ENCODE data around the gene CHP1. TPM values are rescaled to one million over a fixed set of nuclear protein-coding genes. Genes with fewer than 3 reads are reported as not detected.

The CHP1 gene
- total and polyA plus RNA-seq, 2 of the 8 experiments (the other 6 are each of a cell fraction or from before 2014, with no cell fraction given), result 45.2 to 89.0 TPM

- FAIRE-seq, result no peak
- TF ChIP-seq KDM5A (IDR thresholded peaks at IDR 0.05; ENCODE audit: low read length) (no peak), USF2 (IDR thresholded peaks at IDR 0.05; ENCODE audit: low read length) (no peak), CTCF (IDR thresholded peaks at IDR 0.05; ENCODE audit: control extremely low read depth in 1 of 3, insufficient read depth in 1 of 3, low read depth in 1 of 3, low read length in 3 of 3) (no peak), EP300 (IDR thresholded peaks at IDR 0.05; ENCODE audit: borderline replicate concordance in 1 of 2, low read depth in 2 of 2, low read length in 2 of 2) (no peak), CHD1 (IDR thresholded peaks at IDR 0.05; ENCODE audit: low read depth, low read length) (no peak), CREB1 (IDR thresholded peaks at IDR 0.05) (no peak), SUZ12 (IDR thresholded peaks at IDR 0.05; ENCODE audit: low read length) (no peak), RFX5 (IDR thresholded peaks at IDR 0.05; ENCODE audit: borderline replicate concordance, low read depth, low read length) (no peak), SIN3A (conservative IDR thresholded peaks at IDR 0.05 in 1 of 2, IDR thresholded peaks at IDR 0.05 in 1 of 2; ENCODE audit: low read depth in 1 of 2, low read length in 2 of 2) (no peak)
These were observed 25.5 kb downstream of the CHP1 start for GRCh38 chr15:41256577-41257038.

More at GRCh38 chr15:41256577-41257038, 25.5 kb downstream of the CHP1 start:
- Histone ChIP-seq H4K91ac (replicated peaks; ENCODE audit: insufficient read length, low read length) (no peak overlapping the region), H2AFZ (ENCODE audit: low read length) (no peak overlapping the region), H2BK120ac (replicated peaks; ENCODE audit: low read depth, low read length) (no peak overlapping the region), H4K5ac (ENCODE audit: insufficient read length, low read depth, low read length) (no peak overlapping the region), H3K27me3 (replicated peaks in 1 of 4; ENCODE audit: control insufficient read depth in 3 of 4, extremely low read depth in 1 of 4, insufficient read depth in 3 of 4, low read length in 3 of 4) (no peaks in the 10 kb centered on the region), H3K4me3 (ENCODE audit: extremely low read depth in 1 of 4, insufficient read depth in 2 of 4, low read depth in 3 of 4, low read length in 4 of 4) (no peak overlapping the region), H3K4me1 (replicated peaks in 1 of 4; ENCODE audit: control insufficient read depth in 3 of 4, insufficient read depth in 4 of 4, low read length in 3 of 4) (no peaks in the 10 kb centered on the region), H3K23me2 (ENCODE audit: low read depth, low read length) (no peaks in the 10 kb centered on the region), H3K4ac (replicated peaks; ENCODE audit: insufficient read length, low read depth, low read length) (no peak overlapping the region), H3K9ac (replicated peaks in 1 of 4; ENCODE audit: extremely low read depth in 1 of 4, low read depth in 3 of 4, low read length in 3 of 4) (no peak overlapping the region), H2BK20ac (ENCODE audit: low read length) (no peak overlapping the region), H3K18ac (ENCODE audit: extremely low read depth, low read length) (no peak overlapping the region), H2BK15ac (ENCODE audit: low read length) (no peak overlapping the region), H3K23ac (ENCODE audit: insufficient read length) (no peak overlapping the region), H3K27ac (ENCODE audit: low read depth, low read length) (no peak overlapping the region), H3K36me3 (ENCODE audit: control insufficient read depth in 2 of 4, insufficient read depth in 4 of 4, low read length in 3 of 4) (peaks cover 0 to 6% (median 0%) of the 10 kb centered on the region in 4 experiments; a peak in 2 of 8 replicates), H4K8ac (ENCODE audit: extremely low read depth, insufficient read depth, low read length) (no peak overlapping the region), H2AK5ac (ENCODE audit: low read depth, low read length) (no peak overlapping the region), H4K20me1 (replicated peaks in 1 of 2; ENCODE audit: control insufficient read depth in 1 of 2, insufficient read depth in 2 of 2, low read length in 2 of 2) (no peaks in the 10 kb centered on the region), H3K9me3 (ENCODE audit: insufficient read depth in 2 of 2, low read depth in 1 of 2, low read length in 1 of 2) (no peaks in the 10 kb centered on the region), H2BK5ac (ENCODE audit: low read depth, low read length) (no peak overlapping the region), H3K4me2 (ENCODE audit: insufficient read depth in 1 of 2, low read depth in 2 of 2, low read length in 2 of 2) (no peak overlapping the region), H3K56ac (replicated peaks; ENCODE audit: insufficient read length, low read depth, low read length) (no peak overlapping the region), H3K79me2 (ENCODE audit: control insufficient read depth in 1 of 2, insufficient read depth in 2 of 2, low read length in 2 of 2) (no peaks in the 10 kb centered on the region), H2BK12ac (ENCODE audit: low read depth, low read length) (no peak overlapping the region), H3K79me1 (ENCODE audit: low read depth, low read length) (no peaks in the 10 kb centered on the region), H3K14ac (ENCODE audit: insufficient read length) (no peak overlapping the region)
- CTCF ChIA-PET (ENCODE audit: partially characterized antibody), result interaction anchor here (0.8 kb wide), 1 partner anchor 364 kb away, joined by 3 read pairs; no protein-coding TSS in a partner anchor
- 93% methylated on average over 5 of the region's 5 CpGs; no CpG with 5 or more reads in 1 of the 2 experiments for WGBS, 2 experiments (ENCODE audit: extremely low coverage in 1 of 2, insufficient coverage in 1 of 2, insufficient read length in 1 of 2, insufficient replicate concordance in 2 of 2, low coverage in 1 of 2, low lambda C conversion rate in 2 of 2, missing lambda C conversion rate in 1 of 2)
- no peak for DNase-seq (ENCODE audit: low read depth in 1 of 2, low spot score in 2 of 2)
- POLR2A ChIA-PET (ENCODE audit: partially characterized antibody), result interaction anchor here (0.6 kb wide), 1 partner anchor 218 kb away, joined by 4 read pairs; no protein-coding TSS in a partner anchor
